ENCODE data around the gene SLC35D1. TPM values are rescaled to one million over a fixed set of nuclear protein-coding genes. Genes with fewer than 3 reads are reported as not detected.

SLC35D1 gene
- total and polyA plus RNA-seq, 2 of the 13 experiments (the other 11 are each of a cell fraction or from before 2014, with no cell fraction given), result 12.4 to 41.5 TPM

GRCh38 chr1:67053785-67054772, at the start of gene SLC35D1 (continued):
- TF ChIP-seq ZBTB2 (CRISPR knock-in tag; IDR thresholded peaks at IDR 0.05; ENCODE audit: low read depth) (peak; percentile 20; the same call in 1 of the 2 replicates), ZNF205 (CRISPR knock-in tag; IDR thresholded peaks at IDR 0.05) (peak; percentile 87; the same call in 1 of the 2 replicates), SETDB1 (CRISPR knock-in tag; IDR thresholded peaks at IDR 0.05; ENCODE audit: borderline replicate concordance) (no peak), ZNF235 (CRISPR knock-in tag; IDR thresholded peaks at IDR 0.05; ENCODE audit: borderline replicate concordance) (peak; percentile 66; the same call in 1 of the 2 replicates), POLR2AphosphoS2 (IDR thresholded peaks at IDR 0.05; ENCODE audit: low read depth, low read length) (no peak), ZNF816 (CRISPR knock-in tag; IDR thresholded peaks at IDR 0.05; ENCODE audit: borderline replicate concordance) (peak; percentile 61; the same call in 1 of the 2 replicates), ZNF430 (CRISPR knock-in tag; IDR thresholded peaks at IDR 0.05) (peak; percentile 55), ZNF12 (CRISPR knock-in tag; IDR thresholded peaks at IDR 0.05) (no peak; the same call in 1 of the 2 replicates), NONO (IDR thresholded peaks at IDR 0.05) (no peak), NONO (CRISPR knock-in tag; conservative IDR thresholded peaks at IDR 0.05) (peak; percentile 93), ZNF660 (CRISPR knock-in tag; IDR thresholded peaks at IDR 0.05; ENCODE audit: borderline replicate concordance, low read depth) (0 out of 2 replicates have a peak, but pooled peaks have one; percentile 26), ZNF281 (CRISPR knock-in tag; IDR thresholded peaks at IDR 0.05; ENCODE audit: borderline replicate concordance) (peak; percentile 48; the same call in 1 of the 2 replicates), ZNF343 (CRISPR knock-in tag; IDR thresholded peaks at IDR 0.05) (no peak), ELF3 (CRISPR knock-in tag; IDR thresholded peaks at IDR 0.05) (no peak)
- TF ChIP-seq, protein P1, sequence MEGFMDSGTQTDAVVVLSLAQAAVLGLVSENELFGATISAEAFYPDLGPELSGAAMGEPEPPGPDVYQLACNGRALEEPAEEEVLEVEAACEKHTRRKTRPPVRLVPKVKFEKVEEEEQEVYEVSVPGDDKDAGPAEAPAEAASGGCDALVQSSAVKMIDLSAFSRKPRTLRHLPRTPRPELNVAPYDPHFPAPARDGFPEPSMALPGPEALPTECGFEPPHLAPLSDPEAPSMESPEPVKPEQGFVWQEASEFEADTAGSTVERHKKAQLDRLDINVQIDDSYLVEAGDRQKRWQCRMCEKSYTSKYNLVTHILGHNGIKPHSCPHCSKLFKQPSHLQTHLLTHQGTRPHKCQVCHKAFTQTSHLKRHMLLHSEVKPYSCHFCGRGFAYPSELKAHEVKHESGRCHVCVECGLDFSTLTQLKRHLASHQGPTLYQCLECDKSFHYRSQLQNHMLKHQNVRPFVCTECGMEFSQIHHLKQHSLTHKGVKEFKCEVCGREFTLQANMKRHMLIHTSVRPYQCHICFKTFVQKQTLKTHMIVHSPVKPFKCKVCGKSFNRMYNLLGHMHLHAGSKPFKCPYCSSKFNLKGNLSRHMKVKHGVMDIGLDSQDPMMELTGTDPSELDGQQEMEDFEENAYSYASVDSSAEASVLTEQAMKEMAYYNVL (CRISPR knock-in tag; IDR thresholded peaks at IDR 0.05; ENCODE audit: borderline replicate concordance), result peak; percentile 93
- TF ChIP-seq, protein P2, sequence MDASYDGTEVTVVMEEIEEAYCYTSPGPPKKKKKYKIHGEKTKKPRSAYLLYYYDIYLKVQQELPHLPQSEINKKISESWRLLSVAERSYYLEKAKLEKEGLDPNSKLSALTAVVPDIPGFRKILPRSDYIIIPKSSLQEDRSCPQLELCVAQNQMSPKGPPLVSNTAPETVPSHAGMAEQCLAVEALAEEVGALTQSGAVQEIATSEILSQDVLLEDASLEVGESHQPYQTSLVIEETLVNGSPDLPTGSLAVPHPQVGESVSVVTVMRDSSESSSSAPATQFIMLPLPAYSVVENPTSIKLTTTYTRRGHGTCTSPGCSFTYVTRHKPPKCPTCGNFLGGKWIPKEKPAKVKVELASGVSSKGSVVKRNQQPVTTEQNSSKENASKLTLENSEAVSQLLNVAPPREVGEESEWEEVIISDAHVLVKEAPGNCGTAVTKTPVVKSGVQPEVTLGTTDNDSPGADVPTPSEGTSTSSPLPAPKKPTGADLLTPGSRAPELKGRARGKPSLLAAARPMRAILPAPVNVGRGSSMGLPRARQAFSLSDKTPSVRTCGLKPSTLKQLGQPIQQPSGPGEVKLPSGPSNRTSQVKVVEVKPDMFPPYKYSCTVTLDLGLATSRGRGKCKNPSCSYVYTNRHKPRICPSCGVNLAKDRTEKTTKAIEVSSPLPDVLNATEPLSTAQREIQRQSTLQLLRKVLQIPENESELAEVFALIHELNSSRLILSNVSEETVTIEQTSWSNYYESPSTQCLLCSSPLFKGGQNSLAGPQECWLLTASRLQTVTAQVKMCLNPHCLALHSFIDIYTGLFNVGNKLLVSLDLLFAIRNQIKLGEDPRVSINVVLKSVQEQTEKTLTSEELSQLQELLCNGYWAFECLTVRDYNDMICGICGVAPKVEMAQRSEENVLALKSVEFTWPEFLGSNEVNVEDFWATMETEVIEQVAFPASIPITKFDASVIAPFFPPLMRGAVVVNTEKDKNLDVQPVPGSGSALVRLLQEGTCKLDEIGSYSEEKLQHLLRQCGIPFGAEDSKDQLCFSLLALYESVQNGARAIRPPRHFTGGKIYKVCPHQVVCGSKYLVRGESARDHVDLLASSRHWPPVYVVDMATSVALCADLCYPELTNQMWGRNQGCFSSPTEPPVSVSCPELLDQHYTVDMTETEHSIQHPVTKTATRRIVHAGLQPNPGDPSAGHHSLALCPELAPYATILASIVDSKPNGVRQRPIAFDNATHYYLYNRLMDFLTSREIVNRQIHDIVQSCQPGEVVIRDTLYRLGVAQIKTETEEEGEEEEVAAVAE (CRISPR knock-in tag; IDR thresholded peaks at IDR 0.05; ENCODE audit: borderline replicate concordance), result 0 out of 2 replicates have a peak, but pooled peaks have one; percentile 59
